ENCODE results near the gene PAX3.

DNA sequence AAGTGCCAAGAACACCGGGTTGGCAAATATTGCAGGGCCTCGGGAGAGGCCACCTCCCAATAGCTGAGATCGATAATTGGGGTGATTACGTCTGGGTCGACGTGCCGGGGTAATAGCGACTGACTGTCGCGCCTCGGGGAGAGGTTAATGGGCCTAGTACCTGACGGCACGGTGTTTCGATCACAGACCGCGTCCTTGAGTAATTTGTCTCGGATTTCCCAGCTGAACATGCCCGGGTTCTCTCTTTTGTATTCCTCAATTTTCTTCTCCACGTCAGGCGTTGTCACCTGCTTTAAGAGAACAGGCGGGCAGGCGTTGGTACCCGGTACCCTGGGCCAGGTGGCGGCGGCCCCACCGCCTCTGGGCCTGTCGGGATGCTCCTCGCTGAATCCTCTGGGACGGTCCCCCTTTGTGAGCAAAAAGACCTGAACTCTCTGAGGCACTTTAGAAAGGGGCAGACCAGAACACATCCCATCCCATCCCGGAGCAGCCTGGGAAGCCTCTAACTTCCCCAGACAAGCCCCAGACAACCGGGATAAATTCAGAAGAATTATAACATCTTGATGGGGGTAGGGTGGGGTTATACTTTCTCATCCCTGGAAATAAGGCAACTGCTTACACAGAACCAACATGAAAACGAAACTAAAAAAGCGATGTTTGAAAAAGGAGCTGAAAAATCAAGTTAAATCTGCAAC lies 3.3 kb downstream of the PAX3 start:
- TF ChIP-seq POLR2A (IDR thresholded peaks at IDR 0.05) (no peak), POLR2AphosphoS5 (IDR thresholded peaks at IDR 0.05) (no peak)
- TF ChIP-seq, protein P1, sequence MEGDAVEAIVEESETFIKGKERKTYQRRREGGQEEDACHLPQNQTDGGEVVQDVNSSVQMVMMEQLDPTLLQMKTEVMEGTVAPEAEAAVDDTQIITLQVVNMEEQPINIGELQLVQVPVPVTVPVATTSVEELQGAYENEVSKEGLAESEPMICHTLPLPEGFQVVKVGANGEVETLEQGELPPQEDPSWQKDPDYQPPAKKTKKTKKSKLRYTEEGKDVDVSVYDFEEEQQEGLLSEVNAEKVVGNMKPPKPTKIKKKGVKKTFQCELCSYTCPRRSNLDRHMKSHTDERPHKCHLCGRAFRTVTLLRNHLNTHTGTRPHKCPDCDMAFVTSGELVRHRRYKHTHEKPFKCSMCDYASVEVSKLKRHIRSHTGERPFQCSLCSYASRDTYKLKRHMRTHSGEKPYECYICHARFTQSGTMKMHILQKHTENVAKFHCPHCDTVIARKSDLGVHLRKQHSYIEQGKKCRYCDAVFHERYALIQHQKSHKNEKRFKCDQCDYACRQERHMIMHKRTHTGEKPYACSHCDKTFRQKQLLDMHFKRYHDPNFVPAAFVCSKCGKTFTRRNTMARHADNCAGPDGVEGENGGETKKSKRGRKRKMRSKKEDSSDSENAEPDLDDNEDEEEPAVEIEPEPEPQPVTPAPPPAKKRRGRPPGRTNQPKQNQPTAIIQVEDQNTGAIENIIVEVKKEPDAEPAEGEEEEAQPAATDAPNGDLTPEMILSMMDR (IDR thresholded peaks at IDR 0.05): no peak

Data from suprapubic skin (tissue), 4 donors.